A549 (cell line): ENCODE results near the gene ANKRD11.

Source experiments
- HOXA7 ChIP-seq: fragments of 250-450 bp; sonication (Bioruptor Pico); IDR thresholded peaks from 2 replicates; pipeline ENCODE4 v1.5.0; 2020; ENCODE audit warnings: mild to moderate bottlenecking, moderate library complexity
- PHF8 ChIP-seq: fragments of 200-600 bp; sonication (generic); IDR thresholded peaks from 2 replicates; pipeline ENCODE4 v1.6.1; 2016; ENCODE audit warnings: low read depth, mild to moderate bottlenecking, antibody characterized with exemption, moderate library complexity, borderline replicate concordance
- RAD21 ChIP-seq, 2 experiments: fragments of >200 bp in 1 of 2; sonication (Bioruptor Twin) in 1 of 2; formaldehyde crosslinking in 1 of 2; IDR thresholded peaks in 1 of 2; conservative IDR thresholded peaks in 1 of 2; 2 replicates in 1 of 2; 3 replicates in 1 of 2; pipeline ENCODE4 v1.6.1; 2012 to 2018; ENCODE audit warnings: inconsistent platforms in 1 of 2
- TF ChIP-seq, protein P1 (sequence below): fragments of 450-650 bp; IDR thresholded peaks from 2 replicates; pipeline ENCODE4 v1.6.1; 2014; ENCODE audit warnings: antibody characterized with exemption
- TF ChIP-seq, protein P2 (sequence below): fragments of >200 bp; sonication (Bioruptor Twin); formaldehyde crosslinking; IDR thresholded peaks from 3 replicates; pipeline ENCODE4 v1.5.1; 2016
- TF ChIP-seq, protein P3 (sequence below): IDR thresholded peaks from 2 replicates; pipeline ENCODE4 v1.6.1; 2012

DNA sequence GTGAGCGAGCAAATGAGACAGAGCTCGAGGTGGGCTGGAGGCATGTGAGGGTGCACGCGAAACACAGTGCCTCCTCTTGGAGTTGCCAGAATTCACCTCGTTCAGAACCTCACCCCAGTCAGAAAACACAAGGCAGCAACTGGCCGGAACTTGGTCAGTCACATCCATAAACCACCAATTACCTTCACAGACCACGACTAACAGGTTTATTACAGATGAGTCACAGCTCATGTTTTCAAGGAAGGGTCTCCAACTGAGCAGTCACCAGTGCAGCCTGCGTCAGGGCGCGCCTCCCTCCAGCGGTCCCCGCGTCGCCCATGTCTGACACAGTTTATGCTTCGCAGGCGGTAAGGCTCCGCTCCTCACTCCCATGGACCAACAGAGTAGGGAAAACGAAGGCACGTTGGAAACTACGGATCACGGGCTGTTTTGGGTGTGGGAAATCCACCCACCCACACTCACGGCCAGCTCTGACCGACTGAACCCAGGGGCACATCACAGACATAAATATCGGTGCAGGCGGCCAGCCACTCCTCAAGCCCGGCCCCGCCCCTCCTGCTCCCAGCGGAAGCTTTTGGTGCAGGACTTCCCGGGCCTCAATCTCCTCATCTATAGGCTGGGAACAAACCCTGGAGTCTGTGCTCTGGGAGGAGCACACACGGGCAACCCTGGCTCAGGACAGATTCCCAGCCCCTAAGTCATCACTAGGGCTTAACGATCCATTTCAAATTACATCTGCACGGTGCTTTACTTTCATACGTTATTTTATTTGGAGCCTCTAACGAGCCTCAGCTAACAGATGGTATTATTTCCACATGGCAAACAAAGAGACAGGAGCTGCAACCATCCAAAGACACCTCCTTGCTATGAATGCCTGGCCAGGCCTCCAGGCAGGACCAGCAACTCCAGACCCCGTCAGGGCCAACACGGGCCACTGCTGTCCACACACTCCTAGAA, 146.6 kb downstream of the ANKRD11 start:
- TF ChIP-seq HOXA7 (CRISPR knock-in tag) (no peak), RAD21 (conservative IDR thresholded peaks at IDR 0.05 in 1 of 2, IDR thresholded peaks at IDR 0.05 in 1 of 2) (no peak), PHF8 (no peak)
- TF ChIP-seq, protein P1, sequence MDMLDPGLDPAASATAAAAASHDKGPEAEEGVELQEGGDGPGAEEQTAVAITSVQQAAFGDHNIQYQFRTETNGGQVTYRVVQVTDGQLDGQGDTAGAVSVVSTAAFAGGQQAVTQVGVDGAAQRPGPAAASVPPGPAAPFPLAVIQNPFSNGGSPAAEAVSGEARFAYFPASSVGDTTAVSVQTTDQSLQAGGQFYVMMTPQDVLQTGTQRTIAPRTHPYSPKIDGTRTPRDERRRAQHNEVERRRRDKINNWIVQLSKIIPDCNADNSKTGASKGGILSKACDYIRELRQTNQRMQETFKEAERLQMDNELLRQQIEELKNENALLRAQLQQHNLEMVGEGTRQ: no peak
- TF ChIP-seq, protein P2, sequence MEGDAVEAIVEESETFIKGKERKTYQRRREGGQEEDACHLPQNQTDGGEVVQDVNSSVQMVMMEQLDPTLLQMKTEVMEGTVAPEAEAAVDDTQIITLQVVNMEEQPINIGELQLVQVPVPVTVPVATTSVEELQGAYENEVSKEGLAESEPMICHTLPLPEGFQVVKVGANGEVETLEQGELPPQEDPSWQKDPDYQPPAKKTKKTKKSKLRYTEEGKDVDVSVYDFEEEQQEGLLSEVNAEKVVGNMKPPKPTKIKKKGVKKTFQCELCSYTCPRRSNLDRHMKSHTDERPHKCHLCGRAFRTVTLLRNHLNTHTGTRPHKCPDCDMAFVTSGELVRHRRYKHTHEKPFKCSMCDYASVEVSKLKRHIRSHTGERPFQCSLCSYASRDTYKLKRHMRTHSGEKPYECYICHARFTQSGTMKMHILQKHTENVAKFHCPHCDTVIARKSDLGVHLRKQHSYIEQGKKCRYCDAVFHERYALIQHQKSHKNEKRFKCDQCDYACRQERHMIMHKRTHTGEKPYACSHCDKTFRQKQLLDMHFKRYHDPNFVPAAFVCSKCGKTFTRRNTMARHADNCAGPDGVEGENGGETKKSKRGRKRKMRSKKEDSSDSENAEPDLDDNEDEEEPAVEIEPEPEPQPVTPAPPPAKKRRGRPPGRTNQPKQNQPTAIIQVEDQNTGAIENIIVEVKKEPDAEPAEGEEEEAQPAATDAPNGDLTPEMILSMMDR: no peak
- TF ChIP-seq, protein P3, sequence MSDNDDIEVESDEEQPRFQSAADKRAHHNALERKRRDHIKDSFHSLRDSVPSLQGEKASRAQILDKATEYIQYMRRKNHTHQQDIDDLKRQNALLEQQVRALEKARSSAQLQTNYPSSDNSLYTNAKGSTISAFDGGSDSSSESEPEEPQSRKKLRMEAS: no peak
